PC-9 (cell line): ENCODE data around the gene ACTR3.

Experiments used
- EZH2 ChIP-seq: fragments of 200-600 bp; sonication (generic); IDR thresholded peaks from 2 replicates; pipeline ENCODE4 v1.8.0; 2017; ENCODE audit warnings: antibody characterized with exemption, low read depth
- TF ChIP-seq, protein P1 (sequence below): fragments of 200-600 bp; sonication (generic); conservative IDR thresholded peaks from 2 replicates; pipeline ENCODE4 v1.6.1; 2017; ENCODE audit warnings: mixed run types, antibody characterized with exemption, mild to moderate bottlenecking, moderate library complexity

GRCh38 chr2:114001152-114001551, 111.3 kb downstream of the ACTR3 start:
- TF ChIP-seq, protein P1, sequence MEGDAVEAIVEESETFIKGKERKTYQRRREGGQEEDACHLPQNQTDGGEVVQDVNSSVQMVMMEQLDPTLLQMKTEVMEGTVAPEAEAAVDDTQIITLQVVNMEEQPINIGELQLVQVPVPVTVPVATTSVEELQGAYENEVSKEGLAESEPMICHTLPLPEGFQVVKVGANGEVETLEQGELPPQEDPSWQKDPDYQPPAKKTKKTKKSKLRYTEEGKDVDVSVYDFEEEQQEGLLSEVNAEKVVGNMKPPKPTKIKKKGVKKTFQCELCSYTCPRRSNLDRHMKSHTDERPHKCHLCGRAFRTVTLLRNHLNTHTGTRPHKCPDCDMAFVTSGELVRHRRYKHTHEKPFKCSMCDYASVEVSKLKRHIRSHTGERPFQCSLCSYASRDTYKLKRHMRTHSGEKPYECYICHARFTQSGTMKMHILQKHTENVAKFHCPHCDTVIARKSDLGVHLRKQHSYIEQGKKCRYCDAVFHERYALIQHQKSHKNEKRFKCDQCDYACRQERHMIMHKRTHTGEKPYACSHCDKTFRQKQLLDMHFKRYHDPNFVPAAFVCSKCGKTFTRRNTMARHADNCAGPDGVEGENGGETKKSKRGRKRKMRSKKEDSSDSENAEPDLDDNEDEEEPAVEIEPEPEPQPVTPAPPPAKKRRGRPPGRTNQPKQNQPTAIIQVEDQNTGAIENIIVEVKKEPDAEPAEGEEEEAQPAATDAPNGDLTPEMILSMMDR: no peak
- no peak for TF ChIP-seq EZH2
